NCI-H82 treated with DMSO at 0.1 percent for 48 hours (cell line): ENCODE results near the gene GULP1.

Experiments
- DNase-seq: peaks from one replicate; lab custom pipeline; 2025; ENCODE audit not compliant: unreplicated experiment; lab: John Stamatoyannopoulos, UW

GULP1 gene

DNA sequence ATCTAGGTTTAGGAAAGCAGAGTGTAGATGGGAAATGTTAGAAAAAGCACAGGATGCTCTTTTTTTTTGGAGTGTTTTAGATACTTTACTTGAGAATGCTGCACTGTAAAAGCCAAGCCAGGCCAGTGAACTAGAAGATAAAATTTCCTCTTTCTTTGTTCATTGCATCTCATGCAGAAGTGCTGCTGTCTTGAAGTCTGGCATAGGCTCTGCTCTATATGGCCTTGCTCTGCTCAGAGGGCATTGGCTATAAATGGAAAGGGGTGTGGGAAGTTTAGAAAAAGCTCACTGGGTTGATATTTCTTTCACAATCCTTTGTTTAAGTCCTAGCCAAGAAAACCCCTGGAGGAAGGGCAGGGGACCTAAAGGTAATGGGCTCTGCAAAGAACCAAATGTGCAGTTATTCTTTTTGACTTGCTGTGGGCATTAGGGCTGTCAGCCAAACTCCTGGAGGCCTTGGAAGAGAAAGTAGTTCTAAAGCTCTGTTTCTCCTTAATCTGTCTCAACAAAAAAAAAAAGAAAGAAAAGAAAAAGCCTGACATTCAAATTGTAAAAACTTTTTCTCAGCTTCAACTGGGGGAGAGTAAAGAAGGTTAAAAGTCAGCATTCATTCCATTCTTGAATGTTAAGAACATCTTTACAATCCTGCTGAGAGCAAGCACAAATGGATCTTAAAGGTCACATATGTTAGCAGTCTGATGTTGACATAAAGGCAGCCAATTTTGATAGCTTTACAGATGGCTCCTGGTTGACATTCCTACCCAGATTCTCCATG is 338.3 kb downstream of the GULP1 start:
- DNase-seq, result no peak

DNA sequence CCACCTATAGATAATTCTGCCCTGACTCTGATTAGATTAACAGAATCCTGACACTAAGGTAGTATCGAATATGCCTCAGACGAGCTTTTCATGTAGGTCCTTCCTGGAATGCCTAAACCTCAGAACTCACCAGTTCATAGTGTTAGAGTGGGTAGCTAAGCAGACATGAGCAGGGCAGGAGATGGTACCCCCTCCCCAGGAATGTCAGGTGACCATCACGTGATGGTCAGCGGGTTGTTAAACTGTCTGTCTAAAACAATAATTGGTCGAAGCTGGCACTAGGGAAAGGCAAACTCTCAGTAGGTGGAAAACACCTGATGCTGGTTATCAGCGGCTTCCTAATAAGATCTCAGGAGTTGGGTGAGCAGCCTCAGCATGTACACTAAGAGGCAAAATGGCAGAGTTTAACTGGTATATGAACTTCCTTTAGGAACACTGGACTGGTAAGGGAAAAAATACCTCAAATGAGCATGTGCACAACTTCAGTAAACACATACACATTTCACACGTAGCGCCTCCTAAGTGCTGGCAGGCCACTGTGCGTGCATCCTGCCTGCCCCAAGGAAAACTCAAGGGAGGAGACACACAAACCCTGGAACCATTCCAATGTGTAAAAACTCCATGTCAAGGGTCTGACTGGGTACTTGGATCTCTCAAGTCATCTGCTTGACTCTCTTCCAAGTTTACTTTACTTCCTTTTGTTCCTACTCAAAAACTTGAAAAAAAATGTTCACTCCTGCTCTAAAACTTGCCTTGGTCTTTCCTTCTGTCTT is 339.5 kb downstream of the GULP1 start:
- no peak for DNase-seq

DNA sequence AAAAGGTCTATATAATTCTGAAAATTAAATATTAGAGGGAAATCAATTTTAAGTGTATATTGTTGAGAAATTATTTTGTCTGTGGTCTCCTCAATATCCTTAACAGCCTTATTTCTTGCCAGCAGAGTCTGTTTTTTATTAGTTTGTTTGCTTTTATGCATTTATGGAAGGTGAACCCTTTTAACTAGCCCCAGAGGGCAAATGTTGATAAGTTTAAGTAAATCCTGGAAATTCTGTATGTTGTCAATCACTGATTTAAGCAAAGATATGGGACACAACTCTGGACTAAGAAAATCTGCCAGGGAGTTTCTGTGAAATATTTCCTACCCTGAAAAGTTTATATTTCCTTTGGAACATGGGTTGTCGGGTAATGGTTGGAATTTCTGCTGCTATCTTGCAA is 343.0 kb downstream of the GULP1 start:
- no peak for DNase-seq
